Hindlimb muscle (tissue), 1 donor: ENCODE measurements around the gene PHF2. TPM values are rescaled to one million over a fixed set of nuclear protein-coding genes. Genes with fewer than 3 reads are reported as not detected.
"Not testable (repeated sequence)": the region's sequence is repeated elsewhere in the genome, so short reads cannot be mapped to it uniquely, and the experiment has no call there.

ENCODE experiments used
- DNase-seq: peaks from one replicate; pipeline ENCODE4 v3.0.0-alpha.2; 2013
- polyA plus RNA-seq: library from polyadenylated mRNA; unstranded; fragments of 120-200 nt; gene quantifications from one replicate; pipeline ENCODE4 v1.2.1, GENCODE V29; 2013; ENCODE audit not compliant: insufficient read length

The PHF2 gene
- polyA plus RNA-seq, 1 donor = 40.8 TPM

GRCh38 chr9:93669116-93669957 is 93.0 kb downstream of the PHF2 start:
- DNase-seq = no peak

GRCh38 chr9:93669958-93670207 is 93.5 kb downstream of the PHF2 start:
- DNase-seq = no peak

GRCh38 chr9:93670208-93671019 is 94.0 kb downstream of the PHF2 start:
- no peak for DNase-seq

- no peak for DNase-seq
Observed at GRCh38 chr9:93671020-93671338, 94.6 kb downstream of the PHF2 start.

- not testable (repeated sequence) for DNase-seq
Observed at GRCh38 chr9:93672330-93673020, 96.1 kb downstream of the PHF2 start.

DNA sequence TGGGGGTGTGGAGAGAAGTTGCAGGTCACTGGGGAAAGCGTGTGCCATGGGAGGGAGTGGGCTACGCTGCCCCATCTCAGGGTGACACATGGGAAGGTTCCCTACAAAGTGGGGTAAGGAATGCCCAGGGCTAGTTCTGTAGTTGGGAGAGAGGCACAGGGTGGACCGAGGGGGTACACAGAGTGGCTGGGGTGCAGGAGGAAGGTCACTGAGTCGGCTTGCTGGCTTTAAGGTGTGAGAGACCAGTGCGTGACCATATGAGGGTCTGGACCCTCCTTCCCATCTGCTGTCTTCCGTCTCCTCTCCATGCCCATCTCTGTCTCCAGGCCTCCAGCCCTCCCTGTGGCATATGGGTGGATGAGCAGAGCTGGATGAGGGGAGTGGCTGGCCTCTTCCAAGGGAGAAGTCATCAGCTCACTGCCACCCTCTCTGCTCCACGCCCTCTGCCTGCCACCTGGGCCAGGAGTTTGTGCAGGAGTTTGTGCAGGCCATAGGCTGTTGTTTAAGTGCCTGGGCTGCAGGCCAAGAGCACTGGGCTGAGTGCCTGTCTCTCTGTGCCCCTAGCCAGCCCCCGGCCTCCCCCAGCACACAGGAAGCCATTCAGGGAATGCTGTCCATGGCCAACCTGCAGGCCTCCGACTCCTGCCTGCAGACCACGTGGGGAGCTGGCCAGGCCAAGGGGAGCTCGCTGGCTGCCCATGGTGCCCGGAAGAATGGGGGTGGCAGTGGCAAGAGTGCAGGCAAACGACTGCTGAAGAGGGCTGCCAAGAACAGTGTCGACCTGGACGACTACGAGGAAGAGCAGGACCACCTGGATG is 96.8 kb downstream of the PHF2 start:
- no peak for DNase-seq

DNA sequence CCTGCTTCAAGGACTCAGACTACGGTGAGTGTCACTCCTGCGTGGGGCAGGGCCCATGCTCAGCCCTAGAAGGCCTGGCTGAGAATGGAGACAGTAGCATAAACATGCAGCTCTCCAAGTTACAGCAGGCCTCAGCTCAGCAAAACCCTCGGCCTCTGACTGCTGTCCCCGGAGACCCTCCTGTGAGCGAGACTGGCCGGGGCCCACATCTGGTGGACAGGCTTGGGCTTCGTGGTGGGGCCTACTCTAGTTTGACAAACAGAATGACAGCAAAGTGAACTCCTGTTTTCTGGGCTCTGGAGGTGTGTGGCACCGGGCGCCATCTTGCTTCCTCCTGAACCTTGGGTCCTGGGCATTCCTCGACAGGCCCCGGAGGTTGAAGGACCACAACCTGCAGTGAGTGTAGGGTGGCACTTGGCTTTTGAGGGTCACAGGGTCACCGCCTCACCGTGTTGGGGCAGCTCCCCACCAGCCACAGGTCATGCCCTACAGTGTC is 97.5 kb downstream of the PHF2 start:
- no peak for DNase-seq

- DNase-seq = no peak
Observed at GRCh38 chr9:93674580-93675335, 98.4 kb downstream of the PHF2 start.

DNA sequence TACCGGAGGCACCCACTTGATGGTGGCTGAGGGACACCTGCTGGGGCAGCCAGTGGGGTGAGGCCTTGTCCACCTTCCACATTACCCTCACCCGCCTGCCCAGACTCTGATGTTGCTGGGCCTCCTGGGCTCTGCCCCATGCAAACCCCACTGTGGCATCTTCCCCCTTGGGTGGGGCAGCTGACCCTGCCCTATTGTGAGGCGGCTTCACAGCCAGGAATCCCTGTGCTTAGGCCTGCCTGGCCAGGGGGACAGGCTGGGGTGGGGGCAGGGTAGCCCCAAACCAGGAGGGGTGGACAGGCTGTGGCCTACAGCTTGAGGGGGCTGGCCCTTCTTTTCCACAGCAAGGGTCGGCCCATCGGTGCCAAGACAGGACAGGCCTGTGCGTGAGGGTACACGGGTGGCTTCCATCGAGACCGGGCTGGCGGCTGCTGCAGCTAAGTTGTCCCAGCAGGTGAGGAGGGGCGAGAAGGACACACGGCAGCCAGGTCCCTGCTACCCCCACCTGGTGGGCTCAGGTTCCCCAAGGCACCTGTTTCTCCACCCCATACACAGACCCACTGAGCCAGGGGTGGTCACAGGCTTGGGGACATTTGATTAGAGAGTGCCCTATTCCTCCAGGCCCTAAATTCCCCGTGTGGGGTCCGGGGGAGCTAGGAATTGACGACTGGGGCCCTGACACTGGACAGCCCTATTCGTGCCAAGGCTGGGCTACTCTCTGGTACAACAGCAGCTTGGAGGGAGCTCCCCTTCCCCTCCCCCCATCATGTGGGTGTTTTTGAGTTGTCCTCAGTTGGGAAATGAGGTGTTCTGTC is 99.2 kb downstream of the PHF2 start:
- DNase-seq = no peak

GRCh38 chr9:93676310-93677047 is 100.1 kb downstream of the PHF2 start:
- no peak for DNase-seq

DNA sequence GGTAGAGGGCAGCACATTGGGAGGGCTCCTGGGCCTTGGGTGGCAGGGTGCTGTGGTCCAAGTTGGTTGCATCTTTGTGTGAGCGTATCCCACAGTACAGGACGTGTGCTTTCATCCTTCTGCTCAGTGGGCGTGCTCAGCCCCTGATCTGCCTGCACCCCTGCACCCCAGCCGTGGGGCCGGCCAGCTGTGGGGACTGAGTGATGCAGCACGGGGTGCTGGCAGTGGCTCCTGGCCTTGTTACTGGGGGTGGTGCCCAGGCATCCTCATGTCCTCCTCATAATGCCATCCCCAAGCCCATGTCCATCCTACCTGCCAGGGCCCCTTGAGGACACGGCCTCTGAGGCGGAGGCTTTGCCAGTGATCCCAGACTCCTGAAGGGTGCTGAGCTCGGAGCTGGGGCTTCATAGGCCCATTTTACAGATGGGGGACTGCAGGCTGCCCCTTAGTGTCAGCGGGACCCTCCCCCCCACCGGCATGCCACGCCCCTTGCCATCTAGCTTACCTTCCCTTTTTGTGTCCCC is 100.7 kb downstream of the PHF2 start:
- DNase-seq = no peak

GRCh38 chr9:93677641-93678136 is 101.3 kb downstream of the PHF2 start:
- DNase-seq = no peak

DNA sequence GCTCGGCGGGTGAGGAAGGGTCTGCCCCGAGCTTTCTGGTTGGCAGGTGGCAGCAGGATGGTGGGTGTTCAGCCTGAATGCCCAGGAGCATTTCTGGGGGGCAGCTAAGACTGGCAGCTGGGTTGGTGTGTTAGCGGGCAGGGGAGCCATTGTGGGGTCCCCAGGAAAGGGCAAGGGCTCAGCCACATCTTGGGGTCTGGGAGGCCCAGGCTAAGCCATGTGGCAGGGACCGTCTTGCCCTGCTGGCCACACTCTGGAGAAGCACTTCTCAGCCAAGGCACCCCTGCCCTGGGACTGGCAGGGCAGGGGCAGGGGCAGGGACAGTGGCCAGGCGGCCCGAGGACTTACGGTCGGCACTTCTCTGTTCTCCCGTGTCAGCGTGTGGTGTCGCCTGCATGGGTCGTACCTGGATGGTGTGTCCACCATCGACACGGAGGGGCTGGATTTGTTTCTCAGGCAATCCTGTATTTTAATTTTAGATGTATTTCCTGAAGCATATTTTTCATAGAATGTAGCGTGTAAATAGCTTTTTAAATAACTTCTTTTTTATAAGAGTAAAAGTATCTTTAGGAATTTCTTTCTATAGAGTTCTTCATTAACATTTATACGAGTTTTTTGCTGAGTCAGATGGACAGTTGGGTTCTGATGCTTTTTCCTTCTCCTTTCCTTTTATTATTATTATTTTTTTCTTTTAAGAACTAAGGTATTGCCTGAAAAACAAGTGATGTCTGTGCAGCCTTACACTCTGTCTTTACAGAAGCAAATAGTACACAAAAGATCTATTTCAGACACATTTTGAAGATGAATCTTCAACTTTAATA is 102.0 kb downstream of the PHF2 start:
- DNase-seq = no peak

DNA sequence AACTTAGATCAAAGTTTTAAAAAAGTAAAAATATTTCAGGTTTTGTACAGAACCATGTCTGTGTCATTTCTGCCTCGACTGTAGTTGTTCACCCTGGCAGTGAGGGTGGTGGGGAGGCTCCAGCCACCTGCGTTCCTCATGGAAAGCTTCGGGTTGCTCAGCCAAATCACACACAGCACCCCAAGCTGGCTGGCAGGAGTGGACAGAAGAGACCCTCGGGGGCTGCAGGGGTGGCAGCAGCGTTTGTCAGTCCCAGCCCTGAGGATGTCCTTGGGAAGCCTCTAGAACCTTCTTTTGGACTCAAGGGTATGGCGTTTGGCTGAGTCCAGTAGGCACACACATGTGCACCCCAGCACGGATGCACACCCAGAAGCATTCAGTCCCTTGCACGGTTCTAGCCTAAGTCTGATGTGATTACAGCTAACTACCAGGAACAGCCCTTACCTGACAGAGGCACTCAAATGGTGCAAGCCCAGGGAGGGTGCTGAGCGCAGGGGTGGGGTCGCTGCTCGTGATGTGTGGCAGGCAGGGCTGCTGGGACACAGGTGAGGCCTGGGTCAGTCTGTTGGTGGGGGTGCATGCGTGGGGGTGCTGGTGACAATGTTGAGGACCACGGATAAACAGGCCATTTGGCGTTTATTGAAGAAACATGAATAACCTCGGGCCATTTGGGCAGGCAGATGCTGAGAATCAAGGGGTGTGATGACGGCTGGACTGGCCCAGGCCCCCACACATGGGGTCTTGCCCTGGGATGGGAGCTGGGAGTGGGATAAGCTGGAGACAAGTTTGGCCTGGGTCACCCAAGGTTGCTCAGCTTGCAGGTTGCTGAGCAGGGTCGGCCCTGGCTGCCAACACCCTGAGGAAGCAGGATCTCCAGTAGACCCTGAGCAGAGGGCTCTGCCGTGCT is 103.4 kb downstream of the PHF2 start:
- no peak for DNase-seq

GRCh38 chr9:93680443-93681268 is 104.3 kb downstream of the PHF2 start:
- no peak for DNase-seq

DNA sequence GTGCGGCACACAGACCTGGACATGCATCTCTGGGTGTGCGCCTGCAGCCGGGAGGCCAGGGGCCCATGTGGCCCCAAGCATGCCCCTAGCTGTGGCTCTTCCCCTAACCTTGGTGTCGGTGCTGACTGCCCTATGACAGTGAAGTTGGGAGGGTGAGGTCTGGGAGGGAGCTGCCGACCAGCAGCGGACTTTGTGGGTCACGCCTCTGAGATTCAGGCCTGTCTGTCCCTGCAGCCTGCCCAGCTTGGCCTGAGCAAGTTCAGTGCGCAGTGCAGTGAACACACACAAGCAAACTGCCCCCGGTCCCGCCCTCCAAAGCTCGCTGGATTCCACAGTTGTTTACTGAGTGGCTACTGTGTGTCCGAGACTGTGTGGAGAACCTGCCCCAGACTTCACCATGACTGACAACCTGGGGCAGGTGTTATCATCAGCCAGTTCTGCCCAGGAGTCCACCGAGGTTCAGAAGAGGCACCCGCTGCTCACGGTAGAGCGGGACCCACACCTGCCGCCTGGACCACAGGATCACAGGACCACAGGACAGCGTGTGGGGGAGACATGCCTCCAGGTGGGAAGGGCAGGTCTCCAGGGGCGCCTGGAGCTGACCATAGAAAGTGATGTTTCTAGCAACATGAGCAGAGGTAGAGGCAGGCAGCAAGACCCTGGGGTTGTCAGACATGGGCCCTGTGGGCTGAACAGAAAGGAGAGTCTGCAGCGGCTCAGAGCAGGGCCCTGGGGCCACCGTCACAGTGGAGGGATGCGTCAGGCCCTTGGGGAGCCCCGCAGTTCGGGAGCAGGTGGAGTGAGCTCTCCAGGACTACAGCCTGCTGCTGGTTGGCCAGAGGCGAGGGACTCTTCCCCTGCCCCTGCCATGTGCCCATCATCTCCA is 105.1 kb downstream of the PHF2 start:
- DNase-seq = no peak
